Osteoblast (primary cell): Measurements from ENCODE around the gene DIO3. TPM values are rescaled to one million over a fixed set of nuclear protein-coding genes. Genes with fewer than 3 reads are reported as not detected.

ENCODE experiments used
- DNase-seq: peaks from one replicate; pipeline ENCODE4 v3.0.0; 2011; ENCODE audit warnings: low spot score, mixed read lengths; ENCODE audit not compliant: insufficient read length; ENCODE audit errors: missing footprints
- H2AFZ ChIP-seq: 2 replicates; pipeline ENCODE4 v1.6.0; 2011; ENCODE audit warnings: mild to moderate bottlenecking, low read length
- H3K27ac ChIP-seq: 2 replicates; pipeline ENCODE4 v1.5.1; 2011; ENCODE audit warnings: mild to moderate bottlenecking, low read depth, low read length, moderate library complexity
- H3K27me3 ChIP-seq: 2 replicates; pipeline ENCODE4 v1.6.0; 2012; ENCODE audit warnings: mild to moderate bottlenecking, control low read depth, inconsistent platforms, low read length, moderate library complexity; ENCODE audit not compliant: insufficient read depth
- H3K36me3 ChIP-seq: 2 replicates; pipeline ENCODE4 v1.5.1; 2011; ENCODE audit warnings: mild to moderate bottlenecking, low read length, control low read depth, moderate library complexity; ENCODE audit not compliant: insufficient read depth
- H3K4me1 ChIP-seq: 2 replicates; pipeline ENCODE4 v1.5.1; 2011; ENCODE audit warnings: mild to moderate bottlenecking, low read length, control low read depth, moderate library complexity; ENCODE audit not compliant: insufficient read depth
- H3K4me2 ChIP-seq: 2 replicates; pipeline ENCODE4 v1.6.0; 2011; ENCODE audit warnings: mild to moderate bottlenecking, low read length; ENCODE audit not compliant: insufficient read depth
- H3K4me3 ChIP-seq: fragments of 200-600 bp; sonication (generic); 3 replicates; pipeline ENCODE4 v1.5.1; 2012; ENCODE audit warnings: mild to moderate bottlenecking, low read length, inconsistent platforms; ENCODE audit not compliant: insufficient read depth
- H3K79me2 ChIP-seq: 2 replicates; pipeline ENCODE4 v1.6.0; 2012; ENCODE audit warnings: mild to moderate bottlenecking, low read length, control low read depth, inconsistent platforms; ENCODE audit not compliant: insufficient read depth
- H3K9me3 ChIP-seq: 2 replicates; pipeline ENCODE4 v1.5.1; 2011; ENCODE audit warnings: low read depth, low read length, control low read depth
- H4K20me1 ChIP-seq: 2 replicates; pipeline ENCODE4 v1.6.0; 2012; ENCODE audit warnings: mild to moderate bottlenecking, low read length, control low read depth; ENCODE audit not compliant: insufficient read depth
- CTCF ChIP-seq: IDR thresholded peaks from 2 replicates; pipeline ENCODE4 v1.5.1; 2011; ENCODE audit warnings: mild to moderate bottlenecking, low read depth, low read length, moderate library complexity; ENCODE audit errors: extremely low read depth
- total RNA-seq: library from RNA; depleted of rRNA; stranded (reverse); fragments of >200 nt; gene quantifications from 2 replicates; pipeline ENCODE4 v1.2.3, GENCODE V29; 2012

The DIO3 gene
- total RNA-seq, 1 donor, result not detected

DNA sequence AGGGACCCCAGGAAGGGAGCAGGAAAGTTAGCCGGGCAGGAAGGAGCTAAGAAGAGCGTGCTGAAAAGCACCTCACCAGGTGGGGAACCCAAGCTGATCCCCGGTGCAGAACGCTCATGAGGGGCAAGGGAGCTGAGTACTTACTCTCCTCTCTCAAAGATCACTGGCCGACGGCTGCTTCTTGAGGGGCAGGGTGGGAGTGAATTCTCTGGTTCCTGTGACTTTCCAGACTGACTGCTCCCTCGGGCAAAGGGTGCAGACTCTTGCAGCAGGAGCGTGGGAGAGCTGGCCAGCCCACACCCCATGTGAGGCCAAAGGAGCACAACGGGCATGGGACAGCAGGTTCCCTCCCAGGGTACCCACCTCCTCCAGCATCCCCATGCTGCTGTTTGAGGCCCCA is 44.9 kb upstream of the DIO3 start:
- H3K79me2 ChIP-seq, result no peaks in the 10 kb centered on the region
- no peak overlapping the region for H3K4me3 ChIP-seq
- no peaks in the 10 kb centered on the region for H3K4me1 ChIP-seq
- no peak overlapping the region for H3K27ac ChIP-seq
- no peak for DNase-seq
- no peak overlapping the region for H3K4me2 ChIP-seq
- no peak overlapping the region for H2AFZ ChIP-seq
- TF ChIP-seq CTCF, result no peak
- H3K36me3 ChIP-seq, result no peaks in the 10 kb centered on the region
- no peaks in the 10 kb centered on the region for H3K27me3 ChIP-seq
- H3K9me3 ChIP-seq, result no peaks in the 10 kb centered on the region
- no peaks in the 10 kb centered on the region for H4K20me1 ChIP-seq

DNA sequence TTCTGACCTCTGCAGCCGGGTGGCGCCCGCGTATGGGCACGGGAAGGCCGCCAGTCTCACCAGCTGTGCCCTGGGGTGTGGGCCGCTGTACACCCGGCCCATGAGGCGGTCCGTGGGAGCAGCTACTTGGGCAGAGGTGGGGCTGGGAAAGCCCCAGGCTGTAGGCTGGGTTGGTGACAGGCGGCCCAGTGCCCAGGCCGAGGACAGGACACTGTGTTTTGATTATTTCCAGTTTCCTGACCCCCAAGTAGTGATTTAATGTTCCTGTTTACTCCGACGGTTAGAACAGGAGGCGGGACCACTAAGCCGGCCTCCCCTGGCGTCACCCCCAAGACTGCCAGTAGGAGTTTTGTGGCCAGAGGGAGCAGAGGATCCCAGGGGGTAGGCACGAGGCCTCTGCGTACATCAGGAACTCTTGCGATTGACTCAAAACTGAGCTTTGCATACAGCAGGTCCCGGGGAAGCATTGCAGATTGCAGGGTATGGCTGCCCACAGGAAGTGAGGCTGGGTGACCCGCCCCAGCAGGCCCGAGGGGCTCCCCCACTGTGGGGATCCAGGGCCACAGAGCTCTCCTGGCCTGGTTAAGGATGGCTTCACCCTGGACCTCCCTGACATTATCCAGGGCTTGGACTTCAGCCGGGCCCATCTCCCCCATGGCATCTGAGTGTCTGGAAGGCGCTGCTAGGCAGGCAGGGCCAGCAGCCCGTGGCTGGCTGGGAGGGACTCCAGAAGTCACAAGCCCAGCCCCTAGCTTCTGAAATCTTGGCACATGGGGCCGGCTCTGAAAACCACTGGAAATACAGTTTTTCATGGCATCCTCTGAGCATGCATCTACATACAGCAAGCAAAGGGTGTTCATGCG is 42.5 kb upstream of the DIO3 start:
- no peak for DNase-seq
- H3K4me3 ChIP-seq, result no peak overlapping the region
- peak overlapping the region; percentile 59 for H2AFZ ChIP-seq
- no peaks in the 10 kb centered on the region for H3K9me3 ChIP-seq
- H3K4me1 ChIP-seq, result no peaks in the 10 kb centered on the region
- no peaks in the 10 kb centered on the region for H3K79me2 ChIP-seq
- no peaks in the 10 kb centered on the region for H3K36me3 ChIP-seq
- no peak for TF ChIP-seq CTCF
- no peaks in the 10 kb centered on the region for H4K20me1 ChIP-seq
- H3K4me2 ChIP-seq, result no peak overlapping the region
- no peaks in the 10 kb centered on the region for H3K27me3 ChIP-seq
- no peak overlapping the region for H3K27ac ChIP-seq

DNA sequence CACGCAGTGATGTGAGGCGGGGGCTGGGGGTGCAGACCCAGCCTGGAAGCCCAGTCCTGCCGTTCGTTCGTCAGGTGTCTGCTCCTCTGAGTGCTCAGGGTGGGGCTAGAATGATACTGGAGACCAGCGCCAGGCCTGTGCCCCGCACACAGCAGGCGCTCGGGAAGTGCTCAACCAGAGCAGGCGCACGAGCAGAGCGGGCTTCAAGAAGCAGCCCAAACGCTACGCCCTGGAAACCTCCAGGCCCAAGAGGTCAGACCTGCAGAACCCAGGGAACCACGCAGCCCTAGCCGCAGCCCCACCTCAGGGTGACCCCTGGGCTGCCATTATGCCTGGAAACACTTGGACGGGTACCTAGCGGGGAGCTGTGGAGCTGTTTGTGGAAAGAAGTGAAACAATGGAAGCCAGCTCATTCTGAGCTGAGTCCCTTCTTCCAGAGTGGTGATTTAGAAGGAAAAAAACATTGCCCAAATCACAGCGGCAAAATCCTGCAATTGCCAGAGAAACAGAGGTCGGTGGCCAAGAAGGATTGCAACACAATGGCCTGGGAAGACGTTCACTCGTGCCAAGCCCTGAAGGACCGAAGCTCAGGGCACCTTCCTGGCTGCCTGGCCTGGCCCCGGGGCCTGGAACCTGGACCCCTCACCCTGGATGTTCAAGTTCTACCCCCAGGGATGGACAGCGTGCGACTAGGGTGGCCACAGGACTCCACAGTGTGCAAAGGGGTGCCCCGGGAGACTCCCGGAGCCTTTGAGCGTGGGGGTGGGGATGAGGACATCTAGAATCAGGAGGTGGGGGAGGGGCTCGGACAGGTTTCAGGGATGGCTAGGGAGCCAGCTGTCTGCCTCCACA is 40.4 kb upstream of the DIO3 start:
- Histone ChIP-seq H3K9me3 (no peaks in the 10 kb centered on the region), H3K4me2 (no peak overlapping the region), H4K20me1 (no peaks in the 10 kb centered on the region), H3K4me1 (no peaks in the 10 kb centered on the region), H3K27me3 (no peaks in the 10 kb centered on the region), H3K36me3 (no peaks in the 10 kb centered on the region), H2AFZ (no peak overlapping the region), H3K4me3 (no peak overlapping the region), H3K79me2 (no peaks in the 10 kb centered on the region), H3K27ac (no peak overlapping the region)
- DNase-seq, result no peak
- no peak for TF ChIP-seq CTCF

GRCh38 chr14:101521473-101521915 is 39.8 kb upstream of the DIO3 start:
- Histone ChIP-seq H3K4me2 (no peak overlapping the region), H3K27ac (no peak overlapping the region), H3K36me3 (no peaks in the 10 kb centered on the region), H3K27me3 (no peaks in the 10 kb centered on the region), H4K20me1 (no peaks in the 10 kb centered on the region), H3K4me1 (no peaks in the 10 kb centered on the region), H3K4me3 (no peak overlapping the region), H2AFZ (no peak overlapping the region), H3K9me3 (no peaks in the 10 kb centered on the region), H3K79me2 (no peaks in the 10 kb centered on the region)
- no peak for TF ChIP-seq CTCF
- no peak for DNase-seq
